Endothelial cell (in vitro differentiated cells): Measurements from ENCODE around the gene AGTR1. TPM values are rescaled to one million over a fixed set of nuclear protein-coding genes. Genes with fewer than 3 reads are reported as not detected.

ENCODE experiments used
- DNase-seq: peaks from one replicate; pipeline ENCODE4 v3.0.0; 2021; ENCODE audit warnings: low spot score
- H3K27ac Mint-ChIP-seq: one replicate; pipeline ENCODE4 v1.8.0; 2021; ENCODE audit warnings: mixed read lengths, inconsistent platforms; ENCODE audit not compliant: unreplicated experiment
- H3K27me3 Mint-ChIP-seq: one replicate; pipeline ENCODE4 v1.8.0; 2021; ENCODE audit warnings: mild to moderate bottlenecking, moderate library complexity, mixed read lengths, inconsistent platforms; ENCODE audit not compliant: unreplicated experiment
- H3K36me3 Mint-ChIP-seq: one replicate; pipeline ENCODE4 v1.8.0; 2021; ENCODE audit warnings: mild to moderate bottlenecking, low read depth, mixed read lengths, inconsistent platforms; ENCODE audit not compliant: unreplicated experiment
- H3K4me1 Mint-ChIP-seq: one replicate; pipeline ENCODE4 v1.8.0; 2021; ENCODE audit warnings: mild to moderate bottlenecking, mixed read lengths, inconsistent platforms; ENCODE audit not compliant: unreplicated experiment
- H3K4me3 Mint-ChIP-seq: one replicate; pipeline ENCODE4 v1.8.0; 2021; ENCODE audit warnings: mild to moderate bottlenecking, mixed read lengths, inconsistent platforms; ENCODE audit not compliant: unreplicated experiment
- H3K9me3 Mint-ChIP-seq: one replicate; pipeline ENCODE4 v1.8.0; 2021; ENCODE audit warnings: mixed read lengths, inconsistent platforms; ENCODE audit not compliant: unreplicated experiment
- total RNA-seq: library from RNA; stranded (reverse); fragmentation: NEBNext Ultra II Directional; extraction: Animal tissue kit (Norgen Biotek cat#: 25700); gene quantifications from one replicate; pipeline ENCODE4 v1.2.1, GENCODE V29; 2021; ENCODE audit not compliant: unreplicated experiment
- TF ChIP-seq, protein P1 (sequence below): fragments of 200-600 bp; sonication (generic); IDR thresholded peaks from one replicate; pipeline ENCODE4 v1.5.0; 2021; ENCODE audit warnings: antibody characterized with exemption; ENCODE audit not compliant: unreplicated experiment

AGTR1 gene
- total RNA-seq, 1 donor from 2014 or later, result not detected

DNA sequence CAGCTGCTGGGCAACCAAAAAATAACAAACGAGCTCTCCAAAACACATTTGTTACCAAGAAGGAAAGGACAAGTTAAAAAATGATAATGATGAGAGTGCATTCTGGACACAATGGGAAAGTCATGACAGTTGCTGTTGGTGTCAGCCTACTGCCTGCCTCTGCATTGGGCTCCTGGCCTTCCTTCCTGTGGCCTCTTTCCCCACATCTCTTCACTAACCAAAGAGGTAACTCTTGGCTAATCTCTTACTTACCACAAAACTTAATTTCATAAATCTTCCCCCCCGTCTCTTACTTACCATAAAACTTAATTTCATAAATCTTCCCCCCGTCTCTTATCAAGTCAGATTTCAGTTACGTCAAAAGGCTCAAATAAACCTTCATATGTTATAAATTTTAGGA, 58.6 kb downstream of the AGTR1 start:
- H3K9me3 Mint-ChIP-seq, result no peaks in the 10 kb centered on the region
- peaks cover 11% of the 10 kb centered on the region for H3K4me1 Mint-ChIP-seq
- peaks cover 1% of the 10 kb centered on the region for H3K27me3 Mint-ChIP-seq
- H3K4me3 Mint-ChIP-seq, result no peak overlapping the region
- no peak overlapping the region for H3K27ac Mint-ChIP-seq
- no peak for DNase-seq
- TF ChIP-seq, protein P1, sequence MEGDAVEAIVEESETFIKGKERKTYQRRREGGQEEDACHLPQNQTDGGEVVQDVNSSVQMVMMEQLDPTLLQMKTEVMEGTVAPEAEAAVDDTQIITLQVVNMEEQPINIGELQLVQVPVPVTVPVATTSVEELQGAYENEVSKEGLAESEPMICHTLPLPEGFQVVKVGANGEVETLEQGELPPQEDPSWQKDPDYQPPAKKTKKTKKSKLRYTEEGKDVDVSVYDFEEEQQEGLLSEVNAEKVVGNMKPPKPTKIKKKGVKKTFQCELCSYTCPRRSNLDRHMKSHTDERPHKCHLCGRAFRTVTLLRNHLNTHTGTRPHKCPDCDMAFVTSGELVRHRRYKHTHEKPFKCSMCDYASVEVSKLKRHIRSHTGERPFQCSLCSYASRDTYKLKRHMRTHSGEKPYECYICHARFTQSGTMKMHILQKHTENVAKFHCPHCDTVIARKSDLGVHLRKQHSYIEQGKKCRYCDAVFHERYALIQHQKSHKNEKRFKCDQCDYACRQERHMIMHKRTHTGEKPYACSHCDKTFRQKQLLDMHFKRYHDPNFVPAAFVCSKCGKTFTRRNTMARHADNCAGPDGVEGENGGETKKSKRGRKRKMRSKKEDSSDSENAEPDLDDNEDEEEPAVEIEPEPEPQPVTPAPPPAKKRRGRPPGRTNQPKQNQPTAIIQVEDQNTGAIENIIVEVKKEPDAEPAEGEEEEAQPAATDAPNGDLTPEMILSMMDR, result no peak
- no peaks in the 10 kb centered on the region for H3K36me3 Mint-ChIP-seq

DNA sequence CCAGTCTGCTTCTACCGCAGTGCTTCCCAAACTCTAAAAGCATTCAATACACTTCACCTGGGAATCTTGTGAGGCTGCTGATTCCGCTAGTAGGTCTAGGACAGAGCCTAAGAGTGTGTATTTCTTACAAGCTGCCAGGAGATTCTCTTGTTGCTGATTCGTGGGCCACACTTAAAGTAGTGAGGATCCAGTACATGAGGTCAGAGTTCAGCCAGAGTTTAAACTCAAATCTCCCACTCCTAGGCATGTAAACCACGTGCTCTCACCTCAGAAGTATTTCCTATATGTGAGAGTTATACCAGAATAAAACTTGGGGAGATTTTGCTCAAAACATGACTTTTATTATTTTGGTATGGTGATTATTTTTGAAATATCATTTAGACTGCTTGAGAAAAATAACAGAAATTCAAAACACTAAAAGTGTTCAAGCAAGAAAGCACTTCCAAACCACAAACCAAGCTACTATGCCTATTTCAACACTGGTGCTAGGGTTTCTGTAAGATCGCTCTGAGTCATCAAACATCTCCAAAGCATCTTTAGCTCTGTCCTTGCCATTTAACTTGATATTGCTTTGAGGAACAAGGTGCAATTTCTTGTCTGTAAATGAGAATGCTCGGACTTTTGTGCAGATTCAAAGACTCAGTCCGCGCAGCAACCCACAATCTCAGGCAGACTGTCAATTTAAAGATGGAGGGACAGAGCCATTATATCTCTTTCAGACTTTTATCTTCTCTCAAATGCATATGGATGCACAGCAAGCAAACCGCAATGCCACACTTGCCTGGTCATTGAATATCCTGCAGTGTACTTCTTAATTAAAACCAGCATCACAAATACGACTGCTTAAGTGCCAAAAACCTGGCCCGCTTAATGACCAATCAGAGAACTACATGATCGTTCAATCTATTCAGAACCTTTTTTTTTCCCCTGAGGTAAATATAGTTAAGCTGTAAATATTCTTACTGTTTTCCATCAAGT, 59.8 kb downstream of the AGTR1 start:
- Mint-ChIP-seq H3K27me3 (peaks cover 1% of the 10 kb centered on the region), H3K4me1 (peaks cover 3% of the 10 kb centered on the region), H3K36me3 (no peaks in the 10 kb centered on the region), H3K27ac (no peak overlapping the region), H3K4me3 (no peak overlapping the region), H3K9me3 (no peaks in the 10 kb centered on the region)
- TF ChIP-seq, protein P1, result no peak
- no peak for DNase-seq

DNA sequence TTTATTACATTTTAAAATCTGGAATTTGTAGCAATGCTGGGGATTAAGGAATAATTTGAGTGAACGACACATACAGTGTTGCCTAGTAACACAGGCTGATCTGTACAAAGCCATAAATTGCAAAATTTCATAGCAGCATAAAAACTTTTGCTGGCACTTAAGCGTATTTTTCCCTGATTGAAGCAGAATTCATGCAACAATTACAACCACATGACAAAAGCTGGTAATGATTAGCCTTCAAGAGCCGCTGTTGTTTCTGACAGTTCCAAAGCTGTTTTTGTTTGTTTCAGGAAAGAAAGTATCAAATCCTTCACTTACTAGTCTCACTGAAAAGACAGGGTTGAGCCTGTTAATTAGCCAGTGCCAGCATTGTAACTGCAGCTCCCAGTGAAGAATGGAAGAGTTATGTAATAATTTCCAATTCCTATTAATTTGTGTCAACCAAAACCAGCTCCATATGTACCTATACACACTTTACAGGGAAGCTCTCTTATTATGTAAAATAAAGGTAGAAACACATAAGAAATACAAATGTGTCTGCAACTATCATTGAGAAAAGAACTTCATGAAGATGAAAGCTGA, 60.7 kb downstream of the AGTR1 start:
- H3K36me3 Mint-ChIP-seq, result no peaks in the 10 kb centered on the region
- H3K4me1 Mint-ChIP-seq, result no peaks in the 10 kb centered on the region
- no peak for DNase-seq
- H3K27ac Mint-ChIP-seq, result no peak overlapping the region
- H3K4me3 Mint-ChIP-seq, result no peak overlapping the region
- H3K9me3 Mint-ChIP-seq, result no peaks in the 10 kb centered on the region
- peaks cover 1% of the 10 kb centered on the region for H3K27me3 Mint-ChIP-seq
- TF ChIP-seq, protein P1, result no peak

DNA sequence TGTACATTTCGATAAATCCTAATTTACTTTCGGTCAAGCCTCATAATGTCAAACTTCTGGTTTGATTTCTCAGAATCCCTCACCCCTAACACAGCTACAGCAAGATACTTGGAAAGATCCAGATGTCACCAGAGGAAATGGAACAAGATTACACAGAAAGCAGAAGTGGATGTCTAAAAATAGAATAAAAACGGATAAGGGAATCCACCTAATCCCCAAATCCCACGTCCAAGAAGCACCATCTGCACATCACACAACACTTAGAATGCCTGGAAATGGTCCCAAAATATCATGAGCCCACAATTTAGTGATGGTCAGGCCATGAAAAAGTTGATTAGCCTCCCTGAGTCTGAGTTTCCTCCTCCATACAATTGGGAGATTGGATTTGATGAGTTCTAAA, 61.7 kb downstream of the AGTR1 start:
- Mint-ChIP-seq H3K9me3 (no peaks in the 10 kb centered on the region), H3K36me3 (no peaks in the 10 kb centered on the region), H3K4me1 (no peaks in the 10 kb centered on the region), H3K27ac (no peak overlapping the region), H3K4me3 (no peak overlapping the region), H3K27me3 (peaks cover 1% of the 10 kb centered on the region)
- TF ChIP-seq, protein P1, result no peak
- DNase-seq, result no peak
